Lower lobe of right lung (tissue), 2 donors: ENCODE measurements around the gene RNF157. TPM values are rescaled to one million over a fixed set of nuclear protein-coding genes. Genes with fewer than 3 reads are reported as not detected.

Source experiments
- ATAC-seq, 2 donors: fragments of 200-7000 bp; cut with Tn5 transposase; one replicate each; pipeline ENCODE4 v1.9.1; 2020 to 2022; ENCODE audit warnings: mild to moderate bottlenecking in 2 of 2, moderate library complexity in 2 of 2
- DNase-seq: peaks from one replicate; pipeline ENCODE4 v3.0.0-alpha.2; 2020
- H3K27ac ChIP-seq: fragments of 200-600 bp; one replicate; pipeline ENCODE4 v1.8.0; 2022
- H3K27me3 ChIP-seq: fragments of 200-600 bp; one replicate; pipeline ENCODE4 v1.8.0; 2022; ENCODE audit warnings: low read depth
- H3K36me3 ChIP-seq: fragments of 200-600 bp; one replicate; pipeline ENCODE4 v1.8.0; 2022; ENCODE audit warnings: mild to moderate bottlenecking
- H3K4me1 ChIP-seq: fragments of 200-600 bp; one replicate; pipeline ENCODE4 v1.8.0; 2022
- H3K4me3 ChIP-seq: fragments of 200-600 bp; one replicate; pipeline ENCODE4 v1.8.0; 2022; ENCODE audit warnings: mild to moderate bottlenecking
- H3K9me3 ChIP-seq: fragments of 200-600 bp; one replicate; pipeline ENCODE4 v1.8.0; 2022
- CTCF ChIP-seq: fragments of 200-600 bp; IDR thresholded peaks from one replicate; pipeline ENCODE4 v1.8.0; 2022; ENCODE audit warnings: antibody characterized with exemption, mild to moderate bottlenecking
- intact Hi-C: fragments of 100-400 bp; cut with DNase I; formaldehyde crosslinking; loops from one replicate; pipeline ENCODE4 v1.11.0; 2022
- total RNA-seq: library from RNA; stranded (reverse); fragmentation: NEBNext Ultra II Directional; extraction: Animal tissue kit (Norgen Biotek cat#: 25700); gene quantifications from one replicate; pipeline ENCODE4 v1.2.1, GENCODE V29; 2021
- donor health status: DM: no; HTN: yes; CAD: no; lungs with severe emphysema.

Gene RNF157
- total RNA-seq, 1 donor from 2014 or later, result 2.4 TPM

GRCh38 chr17:76184290-76184689 lies 56.0 kb downstream of the RNF157 start:
- no peak for ATAC-seq
- intact Hi-C loops, result loop anchor here (5.0 kb wide), 1 partner anchor 62 kb away; no protein-coding TSS in a partner anchor
- Histone ChIP-seq H3K4me3 (no peak overlapping the region), H3K9me3 (no peaks in the 10 kb centered on the region), H3K4me1 (no peaks in the 10 kb centered on the region), H3K27me3 (no peaks in the 10 kb centered on the region), H3K36me3 (no peaks in the 10 kb centered on the region), H3K27ac (no peak overlapping the region)
- TF ChIP-seq CTCF, result no peak
- DNase-seq, result no peak

GRCh38 chr17:76182016-76182764 lies 58.1 kb downstream of the RNF157 start:
- no peaks in the 10 kb centered on the region for H3K9me3 ChIP-seq
- intact Hi-C loops, result loop anchor here (5.0 kb wide), 1 partner anchor 60 kb away; no protein-coding TSS in a partner anchor
- H3K4me1 ChIP-seq, result no peaks in the 10 kb centered on the region
- no peaks in the 10 kb centered on the region for H3K27me3 ChIP-seq
- no peaks in the 10 kb centered on the region for H3K36me3 ChIP-seq
- H3K4me3 ChIP-seq, result no peak overlapping the region
- no peak overlapping the region for H3K27ac ChIP-seq
- peak; percentile 94 to 95 for ATAC-seq
- TF ChIP-seq CTCF, result peak; percentile 87
- peak; percentile 89 for DNase-seq

DNA sequence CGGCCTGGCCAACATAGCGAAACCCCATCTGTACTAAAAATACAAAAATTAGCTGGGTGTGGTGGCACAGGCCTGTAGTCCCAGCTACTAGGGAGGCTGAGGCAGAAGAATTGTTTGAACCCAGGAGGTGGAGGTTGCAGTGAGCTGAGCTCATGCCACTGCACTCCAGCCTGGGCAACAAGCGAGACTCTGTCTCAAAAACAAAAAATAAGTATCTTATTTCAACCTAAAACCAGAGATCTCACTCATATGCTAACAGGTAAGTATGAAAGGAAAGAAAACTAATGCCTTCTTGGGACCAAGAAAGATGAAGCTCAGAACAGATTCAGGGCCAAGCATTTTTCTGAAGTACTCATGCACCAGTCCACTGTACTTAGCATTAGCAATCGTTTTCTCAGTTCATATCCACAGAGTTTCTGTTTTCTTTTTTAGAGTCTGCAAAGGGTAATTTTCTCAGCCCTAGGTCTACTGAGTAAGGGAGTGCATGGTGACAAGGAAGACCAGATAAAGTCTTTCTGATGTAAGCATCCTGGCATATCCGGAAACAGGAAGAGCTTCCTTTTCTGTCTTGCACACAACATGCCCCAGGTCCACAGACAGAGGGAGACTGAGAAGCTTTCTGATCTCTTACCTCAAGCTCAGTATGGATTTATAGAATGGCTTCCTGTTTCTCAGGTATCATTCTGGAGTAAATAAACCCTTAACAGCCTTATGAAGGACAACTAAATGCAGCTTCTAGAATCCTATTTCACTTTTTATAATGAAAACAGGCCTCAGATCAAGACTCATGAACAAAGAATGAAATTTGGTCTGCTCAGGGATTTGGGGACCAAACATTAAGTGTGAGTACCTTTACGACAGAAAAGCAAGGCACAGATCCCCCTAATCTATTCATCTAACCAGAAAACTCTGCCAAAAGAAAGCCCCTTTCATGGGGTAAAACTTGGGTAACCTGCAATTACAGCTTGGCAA lies 60.5 kb downstream of the RNF157 start:
- no peaks in the 10 kb centered on the region for H3K27me3 ChIP-seq
- no peak overlapping the region for H3K4me3 ChIP-seq
- intact Hi-C loops, result loop anchor here (5.0 kb wide), 1 partner anchor 57 kb away; no protein-coding TSS in a partner anchor
- no peaks in the 10 kb centered on the region for H3K36me3 ChIP-seq
- H3K9me3 ChIP-seq, result no peaks in the 10 kb centered on the region
- H3K27ac ChIP-seq, result peak overlapping the region; percentile 51
- DNase-seq (no peak), ATAC-seq (no peak)
- no peaks in the 10 kb centered on the region for H3K4me1 ChIP-seq
- TF ChIP-seq CTCF, result peak; percentile 14

DNA sequence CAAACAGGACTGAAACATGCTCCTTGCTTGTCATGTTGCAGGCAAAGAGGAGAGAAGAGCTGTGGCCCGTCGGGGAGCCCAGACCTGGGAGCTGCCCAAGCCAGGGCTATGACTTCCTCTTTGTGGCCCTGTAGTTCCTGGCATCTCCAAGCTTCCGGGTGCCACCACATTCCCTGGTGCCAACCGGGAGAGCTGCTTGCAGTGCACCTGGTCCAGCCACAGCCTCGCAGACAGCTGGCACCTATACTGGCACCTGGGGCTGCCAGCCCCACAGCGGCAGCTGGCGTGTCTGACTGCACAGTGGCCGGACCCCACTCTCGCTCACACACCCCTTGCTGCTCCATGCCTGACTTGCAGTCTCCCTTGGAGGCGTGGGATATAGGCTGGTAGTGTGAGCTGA lies 62.2 kb downstream of the RNF157 start:
- no peak for TF ChIP-seq CTCF
- ATAC-seq (no peak), DNase-seq (no peak)
- Histone ChIP-seq H3K27me3 (no peaks in the 10 kb centered on the region), H3K9me3 (no peaks in the 10 kb centered on the region), H3K27ac (no peak overlapping the region), H3K36me3 (no peaks in the 10 kb centered on the region), H3K4me3 (no peak overlapping the region), H3K4me1 (no peaks in the 10 kb centered on the region)
- intact Hi-C loops, result no loop called here

GRCh38 chr17:76176701-76177574 lies 63.4 kb downstream of the RNF157 start:
- Histone ChIP-seq H3K9me3 (no peaks in the 10 kb centered on the region), H3K4me3 (no peak overlapping the region), H3K36me3 (no peaks in the 10 kb centered on the region), H3K4me1 (no peaks in the 10 kb centered on the region), H3K27me3 (no peaks in the 10 kb centered on the region), H3K27ac (no peak overlapping the region)
- DNase-seq, result no peak
- intact Hi-C loops, result no loop called here
- no peak for TF ChIP-seq CTCF
- peak; percentile 14 to 59 for ATAC-seq
